Muscle layer of duodenum (tissue), 2 donors: ENCODE measurements around the gene OAT.
A peak's percentile ranks its signal among the peaks of the same experiment; 100 is the strongest.

ENCODE experiments used
- H3K27ac ChIP-seq: one replicate; pipeline ENCODE4 v1.7.0; 2013; ENCODE audit warnings: mild to moderate bottlenecking, low read length
- H3K27me3 ChIP-seq: one replicate; pipeline ENCODE4 v1.7.0; 2013; ENCODE audit warnings: low read depth, mild to moderate bottlenecking, control low read depth, low read length
- H3K36me3 ChIP-seq, 2 donors: one replicate each; pipeline ENCODE4 v1.7.0; 2013; ENCODE audit warnings: low read length in 2 of 2, control low read depth in 1 of 2, mild to moderate bottlenecking in 1 of 2; ENCODE audit not compliant: insufficient read depth in 2 of 2, control insufficient read depth in 1 of 2
- H3K4me1 ChIP-seq, 2 donors: one replicate each; pipeline ENCODE4 v1.7.0; 2013; ENCODE audit warnings: low read length in 2 of 2, mild to moderate bottlenecking in 2 of 2, control low read depth in 1 of 2, moderate library complexity in 1 of 2; ENCODE audit not compliant: insufficient read depth in 2 of 2, control insufficient read depth in 1 of 2
- H3K4me3 ChIP-seq, 2 donors: one replicate each; pipeline ENCODE4 v1.7.0; 2013; ENCODE audit warnings: low read length in 2 of 2, low read depth in 1 of 2, mild to moderate bottlenecking in 1 of 2
- H3K9me3 ChIP-seq, 2 donors: one replicate each; pipeline ENCODE4 v1.7.0; 2013; ENCODE audit warnings: low read length in 2 of 2, control low read depth in 1 of 2, mild to moderate bottlenecking in 1 of 2; ENCODE audit not compliant: control insufficient read depth in 1 of 2
- donor health status: healthy.

OAT gene

GRCh38 chr10:124458473-124458872 lies 39.8 kb upstream of the OAT start:
- no peak overlapping the region for H3K4me3 ChIP-seq
- H3K4me1 ChIP-seq, result peaks cover 0 to 3% of the 10 kb centered on the region in 2 donors
- no peaks in the 10 kb centered on the region for H3K9me3 ChIP-seq
- no peaks in the 10 kb centered on the region for H3K27me3 ChIP-seq
- H3K27ac ChIP-seq, result no peak overlapping the region
- H3K36me3 ChIP-seq, result no peaks in the 10 kb centered on the region

GRCh38 chr10:124455441-124455840 lies 36.7 kb upstream of the OAT start:
- Histone ChIP-seq H3K36me3 (no peaks in the 10 kb centered on the region), H3K4me3 (no peak overlapping the region), H3K27ac (no peak overlapping the region), H3K27me3 (peaks cover 7% of the 10 kb centered on the region), H3K4me1 (no peaks in the 10 kb centered on the region), H3K9me3 (no peaks in the 10 kb centered on the region)

- H3K27me3 ChIP-seq, result peaks cover 15% of the 10 kb centered on the region
- no peaks in the 10 kb centered on the region for H3K36me3 ChIP-seq
- no peak overlapping the region for H3K27ac ChIP-seq
- H3K4me3 ChIP-seq, result no peak overlapping the region
- no peaks in the 10 kb centered on the region for H3K9me3 ChIP-seq
- H3K4me1 ChIP-seq, result peaks cover 0 to 13% of the 10 kb centered on the region in 2 donors
Measured at GRCh38 chr10:124453960-124454610, 35.4 kb upstream of the OAT start.

GRCh38 chr10:124451276-124451675 lies 32.6 kb upstream of the OAT start:
- H3K9me3 ChIP-seq, result no peaks in the 10 kb centered on the region
- H3K36me3 ChIP-seq, result no peaks in the 10 kb centered on the region
- peaks cover 31% of the 10 kb centered on the region for H3K27me3 ChIP-seq
- H3K4me1 ChIP-seq, result peaks cover 0 to 36% of the 10 kb centered on the region in 2 donors
- no peak overlapping the region for H3K4me3 ChIP-seq
- no peak overlapping the region for H3K27ac ChIP-seq

- H3K4me1 ChIP-seq, result peaks cover 0 to 36% of the 10 kb centered on the region in 2 donors
- peaks cover 37% of the 10 kb centered on the region for H3K27me3 ChIP-seq
- no peaks in the 10 kb centered on the region for H3K36me3 ChIP-seq
- no peaks in the 10 kb centered on the region for H3K9me3 ChIP-seq
- no peak overlapping the region for H3K4me3 ChIP-seq
- no peak overlapping the region for H3K27ac ChIP-seq
Measured at GRCh38 chr10:124450783-124451057, 32.0 kb upstream of the OAT start.

GRCh38 chr10:124450012-124450782 lies 31.5 kb upstream of the OAT start, which contains the start of gene NKX1-2:
NKX1-2 (minus strand) TSS chr10:124450035; CDS start chr10:124449943, 92 bp downstream.
- peaks cover 38% of the 10 kb centered on the region for H3K27me3 ChIP-seq
- peak within 1 kb of the TSS in 1 of 2 donors; percentile 53 for H3K4me3 ChIP-seq
- H3K36me3 ChIP-seq, result no peaks in the 10 kb centered on the region
- peaks cover 0 to 36% of the 10 kb centered on the region in 2 donors for H3K4me1 ChIP-seq
- H3K27ac ChIP-seq, result no peak within 1 kb of the TSS
- H3K9me3 ChIP-seq, result no peaks in the 10 kb centered on the region

GRCh38 chr10:124449170-124450011 lies 30.7 kb upstream of the OAT start:
- Histone ChIP-seq H3K27me3 (peaks cover 38% of the 10 kb centered on the region), H3K4me1 (peaks cover 0 to 36% of the 10 kb centered on the region in 2 donors), H3K27ac (no peak overlapping the region), H3K36me3 (no peaks in the 10 kb centered on the region), H3K9me3 (no peaks in the 10 kb centered on the region), H3K4me3 (peak overlapping the region in 1 of 2 donors; percentile 53)

- no peaks in the 10 kb centered on the region for H3K9me3 ChIP-seq
- no peak overlapping the region for H3K27ac ChIP-seq
- H3K27me3 ChIP-seq, result peaks cover 38% of the 10 kb centered on the region
- peaks cover 0 to 36% of the 10 kb centered on the region in 2 donors for H3K4me1 ChIP-seq
- H3K4me3 ChIP-seq, result no peak overlapping the region
- no peaks in the 10 kb centered on the region for H3K36me3 ChIP-seq
Measured at GRCh38 chr10:124448696-124449169, 30.0 kb upstream of the OAT start.

GRCh38 chr10:124447751-124448466 lies 29.2 kb upstream of the OAT start:
- Histone ChIP-seq H3K4me3 (peak overlapping the region in 1 of 2 donors; percentile 37), H3K27me3 (peaks cover 38% of the 10 kb centered on the region), H3K27ac (no peak overlapping the region)

GRCh38 chr10:124446830-124447750 lies 28.4 kb upstream of the OAT start:
- H3K27me3 ChIP-seq, result peaks cover 38% of the 10 kb centered on the region
- H3K4me3 ChIP-seq, result peak overlapping the region in 1 of 2 donors; percentile 37

More at GRCh38 chr10:124447751-124448466, 29.2 kb upstream of the OAT start:
- Histone ChIP-seq H3K36me3 (no peaks in the 10 kb centered on the region), H3K9me3 (no peaks in the 10 kb centered on the region), H3K4me1 (peaks cover 0 to 36% of the 10 kb centered on the region in 2 donors)

More at GRCh38 chr10:124446830-124447750, 28.4 kb upstream of the OAT start:
- Histone ChIP-seq H3K27ac (no peak overlapping the region), H3K4me1 (peaks cover 0 to 36% of the 10 kb centered on the region in 2 donors), H3K9me3 (no peaks in the 10 kb centered on the region), H3K36me3 (no peaks in the 10 kb centered on the region)
